ENCODE data around the gene CRYGC. TPM values are rescaled to one million over a fixed set of nuclear protein-coding genes. Genes with fewer than 3 reads are reported as not detected.

CRYGC gene
- total and polyA plus RNA-seq, 4 experiments from 2014 or later = not detected

DNA sequence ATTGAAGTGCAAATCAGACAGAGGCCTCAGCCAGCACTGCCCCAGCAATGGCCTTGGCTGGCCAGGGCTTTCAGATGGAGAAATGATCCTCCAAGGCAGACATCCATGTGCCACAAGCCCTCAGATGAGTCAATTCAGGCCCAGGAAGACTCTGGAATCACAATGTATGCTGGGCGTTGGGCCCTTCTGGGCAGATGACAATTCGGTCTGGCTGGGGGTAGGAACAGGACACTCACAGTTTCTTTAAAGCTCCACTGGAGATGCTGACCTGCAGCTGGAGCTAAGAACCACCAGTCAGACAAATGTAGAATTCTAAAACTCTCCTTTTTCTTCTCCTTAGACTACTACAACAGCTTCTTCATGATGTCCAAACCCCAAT is 7.1 kb upstream of the CRYGC start:
- H3K36me3 ChIP-seq (ENCODE audit: insufficient read depth, low read length) = no peaks in the 10 kb centered on the region
- intact Hi-C loops (cut with micrococcal nuclease) = no loop called here
- CTCF ChIA-PET (ENCODE audit: partially characterized antibody) = interaction anchor here (1.7 kb wide), 1 partner anchor 10 kb away, joined by 3 read pairs; the partner anchor contains the start of gene CRYGB
- H3K4me1 ChIP-seq (ENCODE audit: insufficient read depth, low read length) = no peaks in the 10 kb centered on the region
- peaks cover 0 to 3% of the 10 kb centered on the region in 2 donors for H3K36me3 Mint-ChIP-seq
- no peak overlapping the region for H3K4me3 Mint-ChIP-seq
- no peak overlapping the region for H3K27ac Mint-ChIP-seq
- no peaks in the 10 kb centered on the region for H3K27me3 Mint-ChIP-seq
- POLR2A ChIA-PET (ENCODE audit: partially characterized antibody) = no interaction called here
- peaks cover 0 to 6% (median 1%) of the 10 kb centered on the region in 4 donors for H3K4me1 Mint-ChIP-seq
- no peaks in the 10 kb centered on the region for H3K27me3 ChIP-seq (ENCODE audit: insufficient read depth, low read length)
- H3K9me3 Mint-ChIP-seq = peaks cover 0 to 8% (median 4%) of the 10 kb centered on the region in 8 donors
- no peak for DNase-seq
- H3K9me3 ChIP-seq (ENCODE audit: control insufficient read depth in 1 of 2, low read length in 2 of 2) = no peaks in the 10 kb centered on the region
- H3K4me3 ChIP-seq (ENCODE audit: low read length in 2 of 2) = no peak overlapping the region
- no peak overlapping the region for H3K27ac ChIP-seq (ENCODE audit: low read depth, low read length)

DNA sequence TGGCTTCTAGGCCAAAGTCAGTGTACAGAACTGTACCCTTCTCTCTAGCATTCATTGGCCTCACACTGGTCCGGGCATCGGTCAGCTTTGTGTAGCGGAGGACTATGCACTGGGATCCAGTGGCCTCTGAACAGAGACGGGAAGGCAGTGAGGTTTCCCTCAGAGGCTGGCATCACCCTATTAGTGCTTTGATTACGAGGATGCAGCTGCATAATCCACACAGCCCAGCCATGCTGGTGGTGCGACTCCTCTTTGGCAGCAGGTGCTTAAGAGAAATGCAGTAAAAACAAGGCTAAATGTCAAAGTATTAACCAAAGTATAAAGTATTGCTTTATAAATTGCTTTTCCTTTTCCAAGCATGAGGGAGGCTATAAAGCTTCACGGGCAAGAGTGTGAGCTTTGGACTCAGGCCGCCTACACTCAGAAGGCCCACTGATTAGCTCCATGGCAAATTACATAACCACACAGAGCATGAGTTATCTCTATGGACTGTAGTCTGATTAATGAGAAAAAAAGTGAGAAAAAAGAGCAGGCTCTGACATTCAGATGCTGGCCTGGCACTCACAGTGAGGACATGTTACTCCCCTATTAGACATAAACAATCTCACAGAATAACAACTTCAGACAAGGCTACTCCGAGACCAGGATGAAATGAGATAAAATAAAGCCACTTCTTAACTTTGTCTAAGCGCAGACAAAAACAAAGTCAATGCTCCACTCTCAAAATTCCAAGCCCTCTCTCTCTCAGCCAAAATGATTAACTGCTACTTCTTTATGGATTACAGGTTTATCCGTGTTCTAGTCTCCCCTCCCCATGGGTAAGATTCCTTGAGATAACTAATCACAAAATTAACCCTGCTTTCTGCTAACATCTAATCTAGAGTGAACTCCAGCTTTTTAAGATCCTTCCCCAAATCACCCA is 6.4 kb upstream of the CRYGC start:
- H3K36me3 Mint-ChIP-seq = peaks cover 0 to 3% of the 10 kb centered on the region in 2 donors
- Histone ChIP-seq H3K4me3 (ENCODE audit: low read length in 2 of 2) (no peak overlapping the region), H3K27ac (ENCODE audit: low read depth, low read length) (no peak overlapping the region), H3K27me3 (ENCODE audit: insufficient read depth, low read length) (no peaks in the 10 kb centered on the region), H3K4me1 (ENCODE audit: insufficient read depth, low read length) (no peaks in the 10 kb centered on the region), H3K36me3 (ENCODE audit: insufficient read depth, low read length) (no peaks in the 10 kb centered on the region), H3K9me3 (ENCODE audit: control insufficient read depth in 1 of 2, low read length in 2 of 2) (no peaks in the 10 kb centered on the region)
- no peak overlapping the region for H3K27ac Mint-ChIP-seq
- H3K27me3 Mint-ChIP-seq = no peaks in the 10 kb centered on the region
- H3K4me1 Mint-ChIP-seq = peaks cover 0 to 6% (median 1%) of the 10 kb centered on the region in 4 donors
- no peak for DNase-seq
- peaks cover 0 to 8% (median 4%) of the 10 kb centered on the region in 8 donors for H3K9me3 Mint-ChIP-seq
- ChIA-PET CTCF (ENCODE audit: partially characterized antibody) (interaction anchor here (1.7 kb wide), 1 partner anchor 10 kb away, joined by 3 read pairs; the partner anchor contains the start of gene CRYGB), POLR2A (ENCODE audit: partially characterized antibody) (no interaction called here)
- H3K4me3 Mint-ChIP-seq = no peak overlapping the region
- intact Hi-C loops (cut with micrococcal nuclease) = no loop called here

DNA sequence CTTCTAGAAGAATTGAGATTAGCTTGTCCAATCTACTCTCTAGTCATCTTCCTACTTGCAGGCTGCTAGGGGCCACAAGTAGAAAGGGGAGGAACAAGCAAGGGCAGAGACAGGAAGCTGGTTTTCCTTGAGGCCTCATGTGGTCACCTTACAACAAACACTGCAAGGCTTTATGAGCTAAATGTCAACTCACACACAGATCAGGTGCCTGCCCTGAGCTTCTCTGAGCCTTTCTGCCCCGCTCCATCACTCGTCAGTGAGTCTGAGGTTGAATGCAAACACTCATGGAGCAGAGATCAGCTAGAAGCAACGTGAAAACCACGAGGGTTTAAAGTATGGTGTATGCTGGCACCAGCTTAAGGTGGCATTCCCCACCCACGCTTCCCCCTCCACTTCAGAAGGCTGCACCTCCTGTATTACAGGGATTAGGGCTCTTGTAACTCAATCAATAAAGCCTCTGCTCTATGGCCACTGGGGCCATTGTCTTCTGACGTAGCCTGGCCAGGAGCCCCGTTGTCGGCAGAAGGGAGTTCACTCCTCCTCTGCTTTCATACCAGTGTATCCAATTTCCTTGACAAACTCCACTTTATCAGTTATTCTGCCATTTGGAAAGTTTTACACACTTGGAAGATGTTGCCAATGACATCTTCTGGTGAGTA is 5.4 kb upstream of the CRYGC start:
- POLR2A ChIA-PET (ENCODE audit: partially characterized antibody) = no interaction called here
- no peak for DNase-seq
- H3K9me3 ChIP-seq (ENCODE audit: control insufficient read depth in 1 of 2, low read length in 2 of 2) = no peaks in the 10 kb centered on the region
- Mint-ChIP-seq H3K27me3 (no peaks in the 10 kb centered on the region), H3K9me3 (peaks cover 0 to 8% (median 4%) of the 10 kb centered on the region in 8 donors), H3K4me1 (peaks cover 0 to 6% (median 1%) of the 10 kb centered on the region in 4 donors), H3K4me3 (no peak overlapping the region), H3K36me3 (peaks cover 0 to 3% of the 10 kb centered on the region in 2 donors), H3K27ac (peak overlapping the region in 1 of 7 donors; percentile 24)
- no peaks in the 10 kb centered on the region for H3K4me1 ChIP-seq (ENCODE audit: insufficient read depth, low read length)
- no peaks in the 10 kb centered on the region for H3K36me3 ChIP-seq (ENCODE audit: insufficient read depth, low read length)
- H3K27me3 ChIP-seq (ENCODE audit: insufficient read depth, low read length) = no peaks in the 10 kb centered on the region
- no peak overlapping the region for H3K27ac ChIP-seq (ENCODE audit: low read depth, low read length)
- intact Hi-C loops (cut with micrococcal nuclease) = no loop called here
- no peak overlapping the region for H3K4me3 ChIP-seq (ENCODE audit: low read length in 2 of 2)
- CTCF ChIA-PET (ENCODE audit: partially characterized antibody) = no interaction called here

DNA sequence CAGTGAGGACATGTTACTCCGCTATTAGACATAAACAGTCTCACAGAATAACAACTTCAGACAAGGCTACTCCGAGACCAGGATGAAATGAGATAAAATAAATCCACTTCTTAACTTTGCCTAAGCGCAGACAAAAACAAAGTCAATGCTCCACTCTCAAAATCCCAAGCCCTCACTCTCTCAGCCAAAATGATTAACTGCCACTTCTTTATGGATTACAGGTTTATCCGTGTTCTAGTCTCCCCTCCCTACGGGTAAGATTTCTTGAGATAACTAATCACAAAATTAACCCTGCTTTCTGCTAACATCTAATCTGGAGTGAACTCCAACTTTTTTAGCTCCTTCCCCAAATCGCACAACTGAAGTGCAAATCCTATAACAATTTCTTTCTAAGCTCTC is 1.1 kb upstream of the CRYGC start:
- intact Hi-C loops (cut with micrococcal nuclease) = no loop called here
- Histone ChIP-seq H3K36me3 (ENCODE audit: insufficient read depth, low read length) (no peaks in the 10 kb centered on the region), H3K9me3 (ENCODE audit: control insufficient read depth in 1 of 2, low read length in 2 of 2) (no peaks in the 10 kb centered on the region), H3K27me3 (ENCODE audit: insufficient read depth, low read length) (no peaks in the 10 kb centered on the region), H3K4me1 (ENCODE audit: insufficient read depth, low read length) (no peaks in the 10 kb centered on the region), H3K4me3 (ENCODE audit: low read length in 2 of 2) (no peak overlapping the region), H3K27ac (ENCODE audit: low read depth, low read length) (no peak overlapping the region)
- DNase-seq = no peak
- Mint-ChIP-seq H3K4me1 (peaks cover 0 to 6% (median 1%) of the 10 kb centered on the region in 4 donors), H3K27ac (no peak overlapping the region), H3K9me3 (peaks cover 0 to 2% (median 0%) of the 10 kb centered on the region in 8 donors), H3K4me3 (no peak overlapping the region), H3K36me3 (no peaks in the 10 kb centered on the region), H3K27me3 (peaks cover 7 to 13% of the 10 kb centered on the region in 2 donors)
- ChIA-PET CTCF (ENCODE audit: partially characterized antibody) (interaction anchor here (1.4 kb wide), 1 partner anchor 12 kb away, joined by 3 read pairs; no protein-coding TSS in a partner anchor), POLR2A (ENCODE audit: partially characterized antibody) (no interaction called here)

DNA sequence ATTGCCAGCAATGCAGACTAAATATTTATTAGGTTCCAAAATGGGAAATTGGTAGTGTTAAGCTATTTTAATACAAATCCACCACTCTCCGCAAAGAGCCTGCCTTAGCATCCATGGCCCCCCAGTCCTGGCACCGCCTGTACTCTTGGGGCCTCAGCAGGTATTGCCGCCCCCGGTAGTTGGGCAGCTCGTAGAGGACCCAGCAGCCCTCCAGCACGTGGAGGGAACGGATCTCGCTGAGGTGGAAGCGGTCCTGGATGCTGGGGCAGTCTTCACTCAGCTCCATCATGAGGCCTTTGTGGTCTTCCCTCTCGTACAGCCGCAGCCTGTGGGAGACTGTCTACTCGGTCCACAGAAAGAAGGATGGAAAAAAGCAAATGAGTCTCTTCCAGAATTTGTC is 1.5 kb downstream of the CRYGC start:
- H3K9me3 ChIP-seq (ENCODE audit: control insufficient read depth in 1 of 2, low read length in 2 of 2) = no peaks in the 10 kb centered on the region
- ChIA-PET CTCF (ENCODE audit: partially characterized antibody) (no interaction called here), POLR2A (ENCODE audit: partially characterized antibody) (no interaction called here)
- no peaks in the 10 kb centered on the region for H3K36me3 Mint-ChIP-seq
- H3K36me3 ChIP-seq (ENCODE audit: insufficient read depth, low read length) = no peaks in the 10 kb centered on the region
- H3K4me3 ChIP-seq (ENCODE audit: low read length in 2 of 2) = no peak overlapping the region
- H3K27me3 ChIP-seq (ENCODE audit: insufficient read depth, low read length) = peaks cover 5% of the 10 kb centered on the region
- H3K4me1 Mint-ChIP-seq = peaks cover 6 to 16% (median 8%) of the 10 kb centered on the region in 4 donors
- no peak overlapping the region for H3K4me3 Mint-ChIP-seq
- no peaks in the 10 kb centered on the region for H3K4me1 ChIP-seq (ENCODE audit: insufficient read depth, low read length)
- no peak overlapping the region for H3K27ac ChIP-seq (ENCODE audit: low read depth, low read length)
- intact Hi-C loops (cut with micrococcal nuclease) = no loop called here
- peaks cover 0 to 4% (median 0%) of the 10 kb centered on the region in 8 donors for H3K9me3 Mint-ChIP-seq
- no peak for DNase-seq
- peaks cover 23 to 27% of the 10 kb centered on the region in 2 donors for H3K27me3 Mint-ChIP-seq
- H3K27ac Mint-ChIP-seq = no peak overlapping the region

DNA sequence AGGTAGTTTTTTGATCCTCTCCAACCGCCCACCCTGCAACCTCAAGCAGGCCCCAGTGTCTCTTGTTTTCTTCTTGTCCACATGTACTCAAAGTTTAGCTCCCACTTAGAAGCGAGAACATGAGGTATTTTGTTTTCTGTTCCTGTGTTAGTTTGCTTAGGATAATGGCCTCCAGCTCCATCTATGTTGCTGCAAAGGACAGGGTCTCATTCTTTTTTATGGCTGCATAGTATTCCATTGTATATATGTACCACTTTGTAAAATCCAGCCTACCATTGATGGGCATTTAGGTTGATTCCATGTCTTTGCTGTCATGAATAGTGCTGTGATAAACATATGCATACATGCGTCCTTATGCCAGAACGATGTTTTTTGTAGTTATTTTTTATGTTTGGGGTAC is 2.5 kb downstream of the CRYGC start:
- Histone ChIP-seq H3K9me3 (ENCODE audit: control insufficient read depth in 1 of 2, low read length in 2 of 2) (no peaks in the 10 kb centered on the region), H3K36me3 (ENCODE audit: insufficient read depth, low read length) (no peaks in the 10 kb centered on the region), H3K4me3 (ENCODE audit: low read length in 2 of 2) (no peak overlapping the region), H3K27ac (ENCODE audit: low read depth, low read length) (no peak overlapping the region), H3K27me3 (ENCODE audit: insufficient read depth, low read length) (peaks cover 5% of the 10 kb centered on the region), H3K4me1 (ENCODE audit: insufficient read depth, low read length) (no peaks in the 10 kb centered on the region)
- H3K36me3 Mint-ChIP-seq = no peaks in the 10 kb centered on the region
- ChIA-PET POLR2A (ENCODE audit: partially characterized antibody) (no interaction called here), CTCF (ENCODE audit: partially characterized antibody) (no interaction called here)
- peaks cover 6 to 16% (median 8%) of the 10 kb centered on the region in 4 donors for H3K4me1 Mint-ChIP-seq
- intact Hi-C loops (cut with micrococcal nuclease) = no loop called here
- H3K4me3 Mint-ChIP-seq = no peak overlapping the region
- H3K9me3 Mint-ChIP-seq = peaks cover 0 to 4% (median 0%) of the 10 kb centered on the region in 8 donors
- H3K27ac Mint-ChIP-seq = no peak overlapping the region
- no peak for DNase-seq
- peaks cover 23 to 27% of the 10 kb centered on the region in 2 donors for H3K27me3 Mint-ChIP-seq

DNA sequence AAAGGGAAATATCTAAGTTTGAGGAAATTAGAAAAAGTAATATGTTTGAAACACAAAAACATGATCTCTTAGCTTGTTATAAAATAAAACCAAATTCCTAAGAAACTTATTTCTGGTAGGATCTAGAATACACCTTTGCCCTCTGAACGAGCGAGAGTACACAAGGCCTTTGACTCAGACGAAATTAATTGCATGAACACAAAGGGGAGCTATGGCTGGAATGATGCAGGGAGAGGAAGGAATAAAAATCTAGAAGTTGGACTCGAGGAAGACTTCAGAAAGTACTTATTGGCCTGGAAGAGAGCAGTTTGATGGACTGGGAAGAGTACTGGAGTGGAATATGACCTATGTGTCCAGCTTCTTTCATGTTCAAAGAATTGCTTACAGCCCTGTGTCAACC is 4.4 kb downstream of the CRYGC start:
- peaks cover 6 to 16% (median 8%) of the 10 kb centered on the region in 4 donors for H3K4me1 Mint-ChIP-seq
- H3K4me3 Mint-ChIP-seq = no peak overlapping the region
- intact Hi-C loops (cut with micrococcal nuclease) = no loop called here
- ChIA-PET CTCF (ENCODE audit: partially characterized antibody) (no interaction called here), POLR2A (ENCODE audit: partially characterized antibody) (no interaction called here)
- H3K9me3 ChIP-seq (ENCODE audit: control insufficient read depth in 1 of 2, low read length in 2 of 2) = no peaks in the 10 kb centered on the region
- H3K36me3 Mint-ChIP-seq = no peaks in the 10 kb centered on the region
- no peak overlapping the region for H3K27ac Mint-ChIP-seq
- no peaks in the 10 kb centered on the region for H3K4me1 ChIP-seq (ENCODE audit: insufficient read depth, low read length)
- no peak for DNase-seq
- H3K4me3 ChIP-seq (ENCODE audit: low read length in 2 of 2) = no peak overlapping the region
- peaks cover 0 to 4% (median 0%) of the 10 kb centered on the region in 8 donors for H3K9me3 Mint-ChIP-seq
- H3K36me3 ChIP-seq (ENCODE audit: insufficient read depth, low read length) = no peaks in the 10 kb centered on the region
- H3K27ac ChIP-seq (ENCODE audit: low read depth, low read length) = no peak overlapping the region
- H3K27me3 Mint-ChIP-seq = peaks cover 25 to 30% of the 10 kb centered on the region in 2 donors
- H3K27me3 ChIP-seq (ENCODE audit: insufficient read depth, low read length) = peaks cover 5% of the 10 kb centered on the region
